H1 (cell line): ENCODE data around the gene RPTOR. TPM values are rescaled to one million over a fixed set of nuclear protein-coding genes. Genes with fewer than 3 reads are reported as not detected.

ENCODE experiments used
- CTCF ChIA-PET: fragments of 300-600 bp; sonication (Branson Sonifier 250); formaldehyde crosslinking; loops from one replicate; lab custom pipeline; 2021; ENCODE audit not compliant: partially characterized antibody; lab: Charles Lee
- POLR2A ChIA-PET: fragments of 300-600 bp; sonication (Branson Sonifier 250); formaldehyde crosslinking; loops from one replicate; lab custom pipeline; 2021; ENCODE audit warnings: inconsistent platforms; ENCODE audit not compliant: partially characterized antibody; lab: Charles Lee
- DNase-seq, 2 experiments: peaks; one replicate each; pipeline versions ENCODE4 v3.0.0 to v3.0.0-alpha.2; 2010 to 2022; ENCODE audit warnings: low spot score in 2 of 2, low read depth in 1 of 2, mixed read lengths in 1 of 2
- FAIRE-seq: peaks from 2 replicates; lab custom pipeline; 2011; peaks lifted over from hg19 to GRCh38; lab: Jason Lieb, UNC
- H2AFZ ChIP-seq: 2 replicates; pipeline ENCODE4 v1.8.1; 2012; ENCODE audit warnings: low read length, inconsistent platforms
- H2AK5ac ChIP-seq: 2 replicates; pipeline ENCODE4 v1.6.1; 2013; ENCODE audit warnings: low read depth, low read length
- H2BK120ac ChIP-seq: replicated peaks from 2 replicates; pipeline ENCODE3; 2013; ENCODE audit warnings: low read depth, low read length, inconsistent platforms
- H2BK12ac ChIP-seq: 2 replicates; pipeline ENCODE4 v1.6.1; 2013; ENCODE audit warnings: low read depth, low read length
- H2BK15ac ChIP-seq: 2 replicates; pipeline ENCODE4 v1.6.1; 2013; ENCODE audit warnings: low read length
- H2BK20ac ChIP-seq: 2 replicates; pipeline ENCODE4 v1.6.1; 2013; ENCODE audit warnings: low read length
- H2BK5ac ChIP-seq: 2 replicates; pipeline ENCODE4 v1.6.1; 2013; ENCODE audit warnings: low read depth, low read length
- H3K14ac ChIP-seq: 2 replicates; pipeline ENCODE4 v1.6.1; 2013; ENCODE audit warnings: inconsistent platforms; ENCODE audit not compliant: insufficient read length
- H3K18ac ChIP-seq: 2 replicates; pipeline ENCODE4 v1.6.1; 2013; ENCODE audit warnings: low read length; ENCODE audit errors: extremely low read depth
- H3K23ac ChIP-seq: 2 replicates; pipeline ENCODE4 v1.6.1; 2013; ENCODE audit warnings: inconsistent platforms; ENCODE audit not compliant: insufficient read length
- H3K23me2 ChIP-seq: 2 replicates; pipeline ENCODE4 v1.6.1; 2013; ENCODE audit warnings: low read depth, low read length
- H3K27ac ChIP-seq: 2 replicates; pipeline ENCODE4 v1.6.1; 2011; ENCODE audit warnings: low read depth, low read length, inconsistent platforms
- H3K27me3 ChIP-seq, 4 experiments: replicated peaks in 1 of 4; 1 replicate in 1 of 4; 2 replicates in 3 of 4; pipeline versions ENCODE4 v1.6.1 to v1.8.1; 2011 to 2013; ENCODE audit warnings: low read length in 3 of 4, mild to moderate bottlenecking in 3 of 4, inconsistent platforms in 2 of 4, mixed read lengths in 2 of 4, moderate library complexity in 1 of 4; ENCODE audit not compliant: control insufficient read depth in 3 of 4, insufficient read depth in 3 of 4; ENCODE audit errors: extremely low read depth in 1 of 4
- H3K36me3 ChIP-seq, 4 experiments: 2 replicates each; pipeline versions ENCODE4 v1.6.1 to v1.8.1; 2011 to 2013; ENCODE audit warnings: mild to moderate bottlenecking in 4 of 4, low read length in 3 of 4, moderate library complexity in 2 of 4, control low read depth in 1 of 4, inconsistent platforms in 1 of 4; ENCODE audit not compliant: insufficient read depth in 4 of 4, control insufficient read depth in 2 of 4
- H3K4ac ChIP-seq: replicated peaks from 2 replicates; pipeline ENCODE3; 2013; ENCODE audit warnings: low read length, low read depth, mixed read lengths, inconsistent platforms; ENCODE audit not compliant: insufficient read length
- H3K4me1 ChIP-seq, 4 experiments: replicated peaks in 1 of 4; 1 replicate in 1 of 4; 2 replicates in 3 of 4; pipeline versions ENCODE4 v1.6.1 to v1.8.1; 2011 to 2013; ENCODE audit warnings: low read length in 3 of 4, inconsistent platforms in 2 of 4, mixed read lengths in 1 of 4; ENCODE audit not compliant: insufficient read depth in 4 of 4, control insufficient read depth in 3 of 4
- H3K4me2 ChIP-seq, 2 experiments: 2 replicates each; pipeline versions ENCODE4 v1.6.1 to v1.8.1; 2011 to 2013; ENCODE audit warnings: low read depth in 2 of 2, low read length in 2 of 2, control low read depth in 1 of 2, inconsistent platforms in 1 of 2, mild to moderate bottlenecking in 1 of 2; ENCODE audit not compliant: insufficient read depth in 1 of 2
- H3K4me3 ChIP-seq, 4 experiments: fragments of 200-600, 300-600 bp in 1 of 4; sonication (generic), shearing (Covaris generic), sonication (Bioruptor Twin) in 1 of 4; 2 replicates each; pipeline versions ENCODE4 v1.5.1 to v1.8.1; 2011 to 2016; ENCODE audit warnings: low read length in 4 of 4, low read depth in 3 of 4, control low read depth in 2 of 4, inconsistent platforms in 2 of 4, mild to moderate bottlenecking in 2 of 4, mixed read lengths in 1 of 4, moderate library complexity in 1 of 4; ENCODE audit not compliant: insufficient read depth in 2 of 4; ENCODE audit errors: extremely low read depth in 1 of 4
- H3K56ac ChIP-seq: replicated peaks from 2 replicates; pipeline ENCODE3; 2013; ENCODE audit warnings: low read depth, mild to moderate bottlenecking, mixed read lengths, low read length, inconsistent platforms; ENCODE audit not compliant: insufficient read length
- H3K79me1 ChIP-seq: 2 replicates; pipeline ENCODE4 v1.6.1; 2013; ENCODE audit warnings: low read depth, low read length, control low read depth
- H3K79me2 ChIP-seq, 2 experiments: 2 replicates each; pipeline versions ENCODE4 v1.6.1 to v1.8.1; 2012 to 2013; ENCODE audit warnings: low read length in 2 of 2, mild to moderate bottlenecking in 2 of 2, inconsistent platforms in 1 of 2; ENCODE audit not compliant: insufficient read depth in 2 of 2, control insufficient read depth in 1 of 2
- H3K9ac ChIP-seq, 4 experiments: replicated peaks in 1 of 4; 1 replicate in 1 of 4; 2 replicates in 3 of 4; pipeline versions ENCODE4 v1.6.1 to v1.8.1; 2011 to 2013; ENCODE audit warnings: low read depth in 3 of 4, low read length in 3 of 4, control low read depth in 2 of 4, mild to moderate bottlenecking in 2 of 4, moderate library complexity in 2 of 4, inconsistent platforms in 1 of 4; ENCODE audit errors: extremely low read depth in 1 of 4
- H3K9me3 ChIP-seq, 2 experiments: 2 replicates each; pipeline versions ENCODE4 v1.6.1 to v1.8.1; 2012 to 2013; ENCODE audit warnings: mild to moderate bottlenecking in 2 of 2, moderate library complexity in 2 of 2, control low read depth in 1 of 2, inconsistent platforms in 1 of 2, low read depth in 1 of 2, low read length in 1 of 2, mixed read lengths in 1 of 2; ENCODE audit not compliant: insufficient read depth in 2 of 2
- H4K20me1 ChIP-seq, 2 experiments: replicated peaks in 1 of 2; 2 replicates each; pipeline versions ENCODE3 to v1.8.1; 2011 to 2013; ENCODE audit warnings: inconsistent platforms in 2 of 2, low read length in 2 of 2, mild to moderate bottlenecking in 1 of 2; ENCODE audit not compliant: insufficient read depth in 2 of 2, control insufficient read depth in 1 of 2
- H4K5ac ChIP-seq: 2 replicates; pipeline ENCODE4 v1.6.1; 2013; ENCODE audit warnings: low read length, low read depth, mixed read lengths, inconsistent platforms; ENCODE audit not compliant: insufficient read length
- H4K8ac ChIP-seq: 2 replicates; pipeline ENCODE4 v1.8.0; 2013; ENCODE audit warnings: mild to moderate bottlenecking, moderate library complexity, low read length, inconsistent platforms; ENCODE audit not compliant: insufficient read depth; ENCODE audit errors: extremely low read depth
- H4K91ac ChIP-seq: replicated peaks from 2 replicates; pipeline ENCODE3; 2013; ENCODE audit warnings: low read length, mixed read lengths, inconsistent platforms; ENCODE audit not compliant: insufficient read length
- ASH2L ChIP-seq: fragments of 200-600, 300-600 bp; sonication (generic); IDR thresholded peaks from one replicate; pipeline ENCODE4 v1.7.1; 2017; ENCODE audit warnings: low read length
- CBX8 ChIP-seq: fragments of 300-800, 300-1000 bp; sonication (generic); IDR thresholded peaks from 2 replicates; pipeline ENCODE4 v1.7.1; 2016; ENCODE audit warnings: low read depth, low read length, borderline replicate concordance
- CREB1 ChIP-seq: IDR thresholded peaks from 2 replicates; pipeline ENCODE4 v1.6.1; 2012; ENCODE audit warnings: inconsistent platforms
- CTCF ChIP-seq, 3 experiments: IDR thresholded peaks; 1 replicate in 2 of 3; 2 replicates in 1 of 3; pipeline versions ENCODE4 v1.5.1 to v1.6.1; 2011; ENCODE audit warnings: low read length in 3 of 3, mild to moderate bottlenecking in 3 of 3, inconsistent platforms in 2 of 3, low read depth in 1 of 3, moderate library complexity in 1 of 3; ENCODE audit not compliant: insufficient read depth in 1 of 3; ENCODE audit errors: control extremely low read depth in 1 of 3
- EP300 ChIP-seq, 2 experiments: IDR thresholded peaks; 1 replicate in 1 of 2; 2 replicates in 1 of 2; pipeline ENCODE4 v1.6.1; 2011 to 2012; ENCODE audit warnings: low read depth in 2 of 2, low read length in 2 of 2, mild to moderate bottlenecking in 2 of 2, borderline replicate concordance in 1 of 2, inconsistent platforms in 1 of 2, moderate library complexity in 1 of 2
- EZH2 ChIP-seq: fragments of 200-600 bp; sonication (generic); IDR thresholded peaks from 2 replicates; pipeline ENCODE4 v1.7.1; 2012; ENCODE audit warnings: low read depth, mild to moderate bottlenecking, moderate library complexity, low read length, inconsistent platforms; ENCODE audit not compliant: severe bottlenecking
- FOSL1 ChIP-seq: IDR thresholded peaks from 2 replicates; pipeline ENCODE4 v1.6.1; 2011; ENCODE audit warnings: mild to moderate bottlenecking, low read depth, low read length, moderate library complexity; ENCODE audit not compliant: insufficient read depth
- NRF1 ChIP-seq: IDR thresholded peaks from 2 replicates; pipeline ENCODE4 v1.6.1; 2011; ENCODE audit warnings: mild to moderate bottlenecking, low read depth, low read length, improper control_type of control experiment
- RFX5 ChIP-seq: IDR thresholded peaks from 2 replicates; pipeline ENCODE4 v1.6.1; 2011; ENCODE audit warnings: low read depth, low read length, improper control_type of control experiment, borderline replicate concordance
- SP1 ChIP-seq: IDR thresholded peaks from 2 replicates; pipeline ENCODE4 v1.6.1; 2011; ENCODE audit warnings: low read depth, low read length
- TEAD4 ChIP-seq: IDR thresholded peaks from 2 replicates; pipeline ENCODE4 v1.6.1; 2012; ENCODE audit warnings: low read depth, low read length, inconsistent platforms, mixed read lengths
- WGBS, 2 experiments: shearing (Covaris generic) in 1 of 2; methylation state at CpG; one replicate each; pipeline versions ENCODE4 v1.1.6 to v1.1.7; 2013 to 2015; ENCODE audit warnings: low lambda C conversion rate in 2 of 2, mixed read lengths in 2 of 2, inconsistent platforms in 1 of 2, low coverage in 1 of 2, missing lambda C conversion rate in 1 of 2; ENCODE audit not compliant: insufficient replicate concordance in 2 of 2, insufficient coverage in 1 of 2, insufficient read length in 1 of 2; ENCODE audit errors: extremely low coverage in 1 of 2, missing lambda C conversion rate in 1 of 2; 5-methylcytosine and 5-hydroxymethylcytosine counted together
- polyA plus RNA-seq, 7 experiments: library from polyadenylated mRNA; depleted of rRNA in 3 of 7; stranded (reverse) in 5 of 7; unstranded in 2 of 7; fragments of >200 nt in 5 of 7; fragments of 200-250 nt in 2 of 7; gene quantifications; 1 replicate in 5 of 7; 2 replicates in 1 of 7; 4 replicates in 1 of 7; pipeline versions ENCODE4 v1.2.1 to v1.2.3, GENCODE V29; 2011 to 2013; ENCODE audit warnings: missing spikeins in 2 of 7, mixed read lengths in 2 of 7
- total RNA-seq: library from RNA; stranded (reverse); fragmentation: NEBNext Ultra II Directional; extraction: Animal tissue kit (Norgen Biotek cat#: 25700); gene quantifications from 2 replicates; pipeline ENCODE4 v1.2.1, GENCODE V29; 2021

Gene RPTOR
- total and polyA plus RNA-seq, 2 of the 8 experiments (the other 6 are each of a cell fraction or from before 2014, with no cell fraction given), result 6.9 to 28.7 TPM

DNA sequence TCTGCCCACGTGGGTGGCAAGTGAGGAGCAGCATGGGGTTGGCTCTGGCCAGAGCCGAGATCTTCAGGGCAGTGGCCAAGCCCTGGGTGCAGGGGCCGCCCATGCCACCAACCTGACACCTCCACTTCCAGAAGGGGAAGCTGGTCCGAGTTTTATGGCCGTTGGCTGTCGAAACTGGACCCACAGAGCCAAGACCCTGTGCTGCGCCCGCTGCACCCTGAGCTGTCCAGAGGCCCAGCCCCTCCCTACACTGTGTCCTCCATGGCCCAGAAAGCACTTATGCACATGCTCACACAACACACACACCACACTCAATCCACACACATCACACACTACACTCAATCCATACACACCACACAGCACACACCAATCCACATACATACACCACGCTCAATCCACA is 33.9 kb upstream of the RPTOR start:
- Histone ChIP-seq H3K4ac (no peak overlapping the region), H3K4me2 (no peak overlapping the region), H3K18ac (no peak overlapping the region), H3K4me3 (no peak overlapping the region), H3K23ac (no peak overlapping the region), H2BK120ac (no peak overlapping the region), H3K9me3 (no peaks in the 10 kb centered on the region), H3K36me3 (no peaks in the 10 kb centered on the region), H3K23me2 (peaks cover 10% of the 10 kb centered on the region; the same call in 1 of the 2 replicates), H4K8ac (peak overlapping the region; percentile 45; the same call in 1 of the 2 replicates), H4K20me1 (peaks cover 0 to 9% of the 10 kb centered on the region in 2 experiments), H4K5ac (no peak overlapping the region), H2BK12ac (peak overlapping the region; percentile 88; the same call in 1 of the 2 replicates), H2BK5ac (0 out of 2 replicates have a peak overlapping the region, but pooled peaks have one; percentile 13), H2AK5ac (peak overlapping the region; percentile 42; the same call in 1 of the 2 replicates), H3K79me2 (no peaks in the 10 kb centered on the region), H4K91ac (peak overlapping the region; percentile 74), H3K4me1 (peaks cover 0 to 2% (median 1%) of the 10 kb centered on the region in 4 experiments; a peak in 3 of 7 replicates), H3K14ac (no peak overlapping the region), H3K27ac (no peak overlapping the region), H2BK20ac (no peak overlapping the region; the same call in 1 of the 2 replicates), H3K79me1 (no peaks in the 10 kb centered on the region), H3K56ac (peak overlapping the region; percentile 99), H3K9ac (no peak overlapping the region), H2BK15ac (0 out of 2 replicates have a peak overlapping the region, but pooled peaks have one; percentile 6), H3K27me3 (peaks cover 0 to 8% (median 3%) of the 10 kb centered on the region in 4 experiments; a peak in 4 of 7 replicates), H2AFZ (no peak overlapping the region)
- CTCF ChIA-PET, result interaction anchor here (1.3 to 1.5 kb wide), 2 partner anchors 83 to 86 kb away, joined by 5 to 6 read pairs; no protein-coding TSS in a partner anchor
- FAIRE-seq (no peak), DNase-seq (no peak)
- 90 to 100% methylated on average over 1 to 9 of the region's 9 CpGs for WGBS, 2 experiments
- POLR2A ChIA-PET, result interaction anchor here (1.1 kb wide), 1 partner anchor 35 kb away, joined by 4 read pairs; no protein-coding TSS in a partner anchor
- TF ChIP-seq FOSL1, result no peak
- TF ChIP-seq EP300 (IDR thresholded peaks at IDR 0.05; ENCODE audit: borderline replicate concordance in 1 of 2, low read depth in 2 of 2, low read length in 2 of 2), result no peak
- TF ChIP-seq EZH2, result no peak
- TF ChIP-seq CREB1, result no peak
- TF ChIP-seq CTCF (IDR thresholded peaks at IDR 0.05; ENCODE audit: control extremely low read depth in 1 of 3, insufficient read depth in 1 of 3, low read depth in 1 of 3, low read length in 3 of 3), result no peak
- no peak for TF ChIP-seq RFX5
- no peak for TF ChIP-seq NRF1
- TF ChIP-seq TEAD4, result no peak
- TF ChIP-seq ASH2L, result no peak
- TF ChIP-seq SP1, result no peak
- no peak for TF ChIP-seq CBX8
